Middle frontal gyrus (tissue), 1 donor: ENCODE data around the gene SHLD3.
A peak's percentile ranks its signal among the peaks of the same experiment; 100 is the strongest.
"Not testable (repeated sequence)": the region's sequence is repeated elsewhere in the genome, so short reads cannot be mapped to it uniquely, and the experiment has no call there.

Experiments used
- DNase-seq: peaks from one replicate; pipeline ENCODE4 v3.0.0-alpha.2; 2015; ENCODE audit warnings: low spot score; ENCODE audit errors: extremely low spot score

SHLD3 gene, protein sequence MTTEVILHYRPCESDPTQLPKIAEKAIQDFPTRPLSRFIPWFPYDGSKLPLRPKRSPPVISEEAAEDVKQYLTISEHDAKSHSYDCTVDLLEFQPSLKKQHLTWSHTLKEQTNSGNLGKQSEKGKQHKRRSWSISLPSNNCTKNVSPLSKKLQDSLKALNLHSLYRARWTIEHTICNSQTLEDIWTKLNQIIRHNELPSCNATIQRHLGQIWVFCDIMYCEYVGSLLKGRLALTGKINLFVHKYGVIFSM

DNA sequence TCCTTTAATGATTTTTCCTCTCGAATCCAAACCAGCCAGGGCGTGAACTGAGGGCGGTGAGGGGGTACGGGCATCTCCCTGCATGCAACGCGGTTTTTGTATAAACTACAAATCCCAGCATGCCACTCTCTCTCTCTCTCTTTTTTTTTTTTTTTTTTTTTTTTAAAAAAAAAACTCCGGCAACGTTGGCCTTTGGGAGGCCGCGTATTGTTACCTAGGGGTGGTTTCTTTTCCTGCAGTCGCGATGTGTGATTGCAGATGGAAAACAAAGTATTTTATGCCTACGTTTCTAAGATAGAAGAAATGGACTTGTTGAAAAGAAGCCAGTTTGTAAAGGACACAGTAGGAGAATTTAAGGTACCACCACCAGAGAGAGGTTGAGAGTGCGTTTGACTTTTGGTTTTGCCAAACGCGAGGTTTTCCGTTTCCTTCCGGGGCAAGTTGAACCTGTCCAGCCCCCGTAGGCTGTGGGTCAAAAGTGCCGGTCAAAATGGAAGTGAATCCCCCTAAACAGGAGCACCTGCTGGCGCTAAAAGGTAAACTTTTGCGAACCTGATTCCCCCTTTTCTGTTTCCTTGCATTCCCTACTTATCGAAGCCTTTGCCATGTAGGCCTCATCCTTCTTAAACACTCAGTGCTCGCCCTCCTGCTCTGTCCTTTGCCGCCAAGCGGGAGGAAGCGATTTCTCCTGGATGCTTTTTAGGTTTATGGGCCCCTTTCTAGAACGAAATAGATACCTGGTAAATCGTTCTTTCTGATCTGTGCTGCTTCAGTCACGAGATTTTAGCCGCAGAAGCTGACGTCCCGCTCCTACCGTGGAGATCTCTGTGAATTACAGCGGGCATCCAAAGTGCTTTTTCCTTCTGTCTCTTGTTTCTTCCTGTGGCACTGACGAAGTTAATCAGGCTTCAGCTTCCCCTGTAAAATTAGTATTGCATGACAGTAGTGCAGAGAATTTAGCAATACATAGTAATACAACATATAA, at the start of gene SHLD3, which contains the start of gene TRAPPC13:
SHLD3 (plus strand) TSS at position 457 of the 985 bp plus-strand sequence. CDS start 4,561 bp downstream, outside the sequence.
TRAPPC13 (plus strand) TSS at position 457 of the 985 bp plus-strand sequence; CDS start at position 491, 34 bp downstream.
- peak; percentile 81 for DNase-seq

DNA sequence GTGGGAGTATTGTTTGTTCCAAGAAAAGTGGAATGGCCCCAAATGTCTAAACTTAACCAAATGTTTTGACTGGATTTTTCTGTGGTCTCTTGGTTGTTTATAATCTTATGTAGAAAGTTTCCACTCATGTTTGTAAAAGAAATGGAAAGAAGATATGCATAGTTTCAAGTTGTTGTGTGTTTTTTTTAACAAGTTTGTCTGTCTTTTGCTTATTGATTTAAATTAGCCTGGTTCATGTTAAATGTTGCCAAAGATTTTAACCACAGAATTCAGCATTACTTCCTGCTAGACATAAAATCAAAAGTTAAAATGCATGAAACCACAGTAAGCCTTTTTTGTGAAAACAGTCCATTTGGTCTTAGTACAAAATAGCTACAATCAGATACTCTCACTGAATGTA, 47.7 kb upstream of the SHLD3 start:
- no peak for DNase-seq

DNA sequence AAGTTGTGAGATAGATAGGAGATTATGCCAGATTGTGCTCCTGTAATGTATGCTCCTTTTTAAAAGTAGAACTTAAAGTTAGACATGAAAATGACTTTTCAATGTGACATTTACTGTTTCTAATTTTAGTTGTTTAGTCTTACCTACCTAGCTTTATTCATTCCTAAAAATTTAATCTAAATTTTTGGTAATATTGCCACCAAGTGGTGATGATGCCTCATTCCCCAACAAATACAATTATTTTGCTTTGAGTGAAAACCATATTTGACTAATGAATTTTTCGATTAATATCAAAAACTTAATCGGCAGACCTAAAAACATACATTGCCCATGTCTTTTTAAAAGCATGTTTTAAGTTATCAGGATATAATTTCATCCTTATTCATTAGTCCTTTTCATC, 36.1 kb upstream of the SHLD3 start:
- no peak for DNase-seq

DNA sequence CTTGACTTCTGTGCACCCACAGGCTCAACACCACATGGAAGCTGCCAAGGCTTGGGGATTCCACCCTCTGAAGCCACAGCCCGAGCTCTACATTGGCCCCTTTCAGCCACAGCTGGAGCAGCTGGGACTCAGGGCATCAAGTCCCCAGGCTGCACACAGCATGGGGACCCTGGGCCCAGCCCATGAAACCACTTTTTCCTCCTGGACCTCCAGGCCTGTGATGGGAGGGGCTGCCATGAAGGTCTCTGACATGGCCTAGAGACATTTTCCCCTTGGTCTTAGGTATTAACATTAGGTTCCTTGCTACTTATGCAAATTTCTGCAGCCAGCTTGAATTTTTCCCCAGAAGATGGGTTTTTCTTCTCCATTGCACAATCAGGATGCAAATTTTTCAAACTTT, 23.1 kb upstream of the SHLD3 start:
- DNase-seq, result not testable (repeated sequence)

DNA sequence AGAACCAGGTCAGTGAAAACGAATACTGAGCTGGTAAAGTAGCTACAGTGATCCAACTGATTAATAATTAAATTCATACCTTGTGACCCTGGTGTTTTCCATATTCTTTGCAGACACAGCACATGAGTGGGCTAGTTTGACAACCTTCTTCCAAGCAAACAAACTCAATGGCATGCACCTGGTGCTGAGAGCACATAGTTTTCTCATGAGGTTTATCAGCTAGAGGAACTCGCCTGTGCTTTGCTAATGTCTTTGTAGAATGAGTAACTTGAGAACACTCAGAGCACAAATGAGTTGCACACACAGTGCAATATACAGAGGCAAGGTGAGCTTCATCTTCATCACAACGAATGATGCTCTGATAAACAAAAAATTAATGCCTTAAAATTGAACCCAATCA, 13.3 kb upstream of the SHLD3 start:
- DNase-seq, result no peak

DNA sequence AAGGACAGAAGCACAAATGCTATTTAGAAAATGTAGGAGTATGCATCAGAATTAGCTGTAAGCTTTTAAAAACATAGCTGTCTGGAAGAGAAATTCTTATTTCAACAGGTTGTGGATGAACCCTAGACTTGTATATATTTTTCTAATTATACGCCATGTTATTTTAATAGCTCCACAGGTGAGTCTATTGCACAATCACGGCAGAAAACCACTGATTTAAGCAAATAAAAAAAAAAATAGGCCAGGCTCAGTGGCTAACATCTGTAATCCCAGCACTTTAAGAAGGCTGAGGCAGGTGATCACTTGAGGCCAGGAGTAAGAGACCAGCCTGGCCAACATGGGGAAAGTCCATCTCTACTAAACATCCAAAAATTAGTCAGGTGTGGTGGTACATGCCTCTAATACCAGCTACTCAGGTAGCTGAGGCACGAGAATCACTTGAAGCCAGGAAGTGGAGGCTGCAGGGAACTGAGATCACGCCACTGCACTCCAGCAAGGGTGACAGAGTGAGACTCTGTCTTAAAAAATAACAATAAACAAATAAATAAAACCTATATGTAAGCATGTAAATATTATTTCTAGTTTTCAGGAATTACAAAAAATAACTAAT, 12.4 kb upstream of the SHLD3 start:
- no peak for DNase-seq

DNA sequence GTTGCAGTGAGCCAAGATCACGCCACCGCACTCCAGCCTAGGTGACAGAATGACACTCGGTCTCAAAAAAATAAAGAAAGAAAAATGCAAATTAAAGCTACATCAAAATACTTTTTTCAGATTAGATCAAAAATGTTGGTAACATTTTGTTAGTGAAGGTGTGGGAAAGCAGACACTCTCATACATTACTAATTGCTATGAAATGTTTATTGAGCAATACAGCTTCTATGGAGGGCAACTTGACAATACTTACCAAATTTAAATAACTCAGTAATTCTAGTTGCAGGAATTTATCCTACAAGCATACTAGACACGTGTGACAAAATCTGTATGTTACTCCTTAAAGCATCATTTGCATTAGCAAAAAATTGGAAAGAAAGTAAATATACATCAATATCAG, 4.8 kb upstream of the SHLD3 start:
- DNase-seq, result no peak

DNA sequence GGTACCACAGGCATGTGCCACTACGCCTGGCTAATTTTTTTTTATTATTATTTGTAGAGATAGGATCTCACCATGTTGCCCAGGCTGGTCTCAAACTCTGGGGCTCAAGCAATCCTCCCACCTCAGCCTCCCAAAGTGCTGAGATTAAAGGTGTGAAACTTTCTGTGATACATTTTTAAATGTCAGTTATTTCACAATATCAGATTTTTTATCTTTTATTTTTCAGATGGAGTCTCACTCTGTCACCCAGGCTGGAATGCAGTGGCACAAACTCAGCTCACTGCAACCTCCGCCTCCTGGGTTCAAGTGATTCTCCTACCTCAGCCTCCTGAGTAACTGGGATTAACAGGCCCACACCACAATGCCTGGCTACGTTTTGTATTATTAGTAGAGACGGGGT, 2.9 kb upstream of the SHLD3 start:
- not testable (repeated sequence) for DNase-seq

DNA sequence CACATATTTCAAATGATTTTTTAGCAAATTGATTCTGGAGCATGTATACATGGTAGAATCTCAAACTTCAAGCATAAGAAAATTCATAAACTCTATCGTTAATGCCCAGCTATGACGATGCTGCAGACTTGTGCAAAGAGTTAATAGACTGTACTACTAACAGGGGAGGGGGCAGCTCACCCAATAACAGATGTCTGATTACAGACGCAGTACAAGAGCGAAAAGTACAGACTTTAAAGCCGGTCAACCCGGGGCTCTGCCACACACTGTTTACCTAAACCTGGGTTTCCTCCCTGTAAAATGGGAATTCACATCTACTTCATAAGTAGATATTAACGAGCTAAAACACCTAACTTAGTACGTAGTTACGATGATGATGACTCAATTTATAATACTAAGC, 1.3 kb upstream of the SHLD3 start:
- no peak for DNase-seq

DNA sequence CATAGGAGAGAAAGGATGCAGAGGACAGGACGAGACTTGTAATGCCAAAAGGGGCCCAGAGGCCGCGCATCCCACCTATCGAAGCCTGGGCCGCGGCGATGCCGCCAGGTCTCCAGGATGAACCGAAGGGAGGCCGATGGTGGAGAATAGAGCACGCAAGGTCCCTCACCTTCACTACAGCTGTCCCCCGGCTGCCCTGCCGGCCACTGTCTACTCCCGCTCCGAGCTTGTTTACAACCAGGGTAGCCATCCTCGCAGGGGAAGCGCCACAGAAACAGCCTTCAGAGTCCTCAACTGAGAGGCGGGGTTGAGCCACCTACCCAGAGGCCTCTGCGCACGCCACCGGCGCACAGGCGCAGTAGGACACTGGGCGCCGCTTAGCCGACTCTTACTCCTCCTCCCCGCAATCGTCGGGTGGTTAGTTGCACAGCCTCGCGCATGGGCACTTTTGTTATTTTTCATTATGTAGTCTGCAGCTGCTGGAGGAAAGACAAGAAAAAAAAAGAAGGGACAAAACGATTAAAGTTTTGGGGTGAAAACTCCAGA, 729 bp upstream of the SHLD3 start, which contains the start of gene TRIM23:
TRIM23 (minus strand) TSS at position 309 of the 546 bp plus-strand sequence; CDS start at position 250, 59 bp downstream.
- peak; percentile 93 for DNase-seq

DNA sequence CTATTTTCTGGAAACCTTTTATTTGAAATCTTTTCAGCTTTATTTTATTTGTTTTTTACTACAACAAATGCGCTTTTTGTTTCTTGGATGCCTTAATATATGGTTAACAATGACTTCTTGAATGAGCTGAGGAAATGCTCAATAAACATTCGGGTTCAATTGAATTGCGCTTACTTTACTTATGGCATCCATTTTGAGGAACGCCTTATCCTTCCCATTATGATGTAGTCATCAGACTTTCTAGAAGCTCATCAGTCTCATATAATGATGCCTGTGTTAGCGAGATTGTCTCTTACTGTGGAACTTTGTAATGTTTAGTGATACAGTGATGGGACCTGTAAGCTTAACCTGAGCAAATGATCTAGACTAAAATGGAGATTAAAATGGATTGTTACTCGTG, 916 bp downstream of the SHLD3 start:
- DNase-seq, result no peak

DNA sequence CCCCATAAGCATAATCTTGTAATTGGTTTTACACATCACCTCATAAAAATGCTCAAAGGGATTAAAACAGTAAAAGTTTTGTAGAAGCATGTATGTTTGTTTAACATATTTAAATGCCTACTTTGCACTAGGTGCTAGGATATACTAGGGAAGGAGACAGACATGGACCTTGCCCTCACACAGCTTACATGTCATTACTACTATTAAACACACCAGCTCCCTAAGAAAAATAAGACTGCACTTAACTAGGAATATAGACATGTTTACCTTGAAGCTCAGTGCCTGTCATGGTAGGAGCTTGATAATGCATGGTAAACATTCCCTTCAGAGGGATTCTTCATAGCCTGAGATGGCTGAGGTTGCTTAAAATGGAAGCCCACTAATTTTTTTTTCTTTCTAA, 6.2 kb downstream of the SHLD3 start:
- DNase-seq, result no peak

DNA sequence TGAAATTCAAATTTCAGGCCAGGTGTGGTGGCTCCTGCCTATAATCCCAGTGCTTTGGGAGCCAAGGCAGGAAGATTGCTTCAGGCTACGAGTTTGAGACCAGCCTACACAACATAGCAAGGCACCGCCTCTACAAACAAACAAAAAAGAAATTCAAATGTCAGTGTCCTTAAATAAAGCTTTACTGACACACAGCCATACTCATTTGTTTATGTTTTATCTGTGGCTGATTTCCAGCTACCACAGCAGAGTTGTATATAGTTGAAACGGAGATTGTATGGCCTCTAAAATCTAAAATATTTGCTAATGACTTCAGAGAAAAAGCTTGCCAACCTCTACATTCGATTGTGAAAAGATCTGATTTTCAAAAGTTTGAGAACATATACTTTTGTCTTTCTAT, 15.4 kb downstream of the SHLD3 start:
- DNase-seq, result no peak

DNA sequence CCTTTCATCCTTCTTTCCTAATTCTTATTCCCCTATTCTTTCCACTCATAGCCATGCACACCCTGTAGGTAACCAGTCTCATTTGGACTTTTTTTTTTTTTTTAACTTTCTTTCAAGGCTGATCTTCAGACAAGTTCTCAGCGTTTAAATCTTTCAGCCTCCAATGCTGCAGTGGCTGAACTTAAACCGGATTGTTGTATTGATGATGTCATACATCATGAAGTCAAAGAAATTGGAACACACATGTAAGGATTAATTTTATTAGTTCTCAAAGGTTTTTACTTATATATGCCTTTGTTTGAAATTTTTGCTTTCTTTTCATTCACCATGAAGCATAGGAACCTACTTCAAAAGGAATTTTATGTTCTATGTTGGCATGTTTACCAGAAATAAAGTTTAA, 22.1 kb downstream of the SHLD3 start:
- DNase-seq, result no peak

DNA sequence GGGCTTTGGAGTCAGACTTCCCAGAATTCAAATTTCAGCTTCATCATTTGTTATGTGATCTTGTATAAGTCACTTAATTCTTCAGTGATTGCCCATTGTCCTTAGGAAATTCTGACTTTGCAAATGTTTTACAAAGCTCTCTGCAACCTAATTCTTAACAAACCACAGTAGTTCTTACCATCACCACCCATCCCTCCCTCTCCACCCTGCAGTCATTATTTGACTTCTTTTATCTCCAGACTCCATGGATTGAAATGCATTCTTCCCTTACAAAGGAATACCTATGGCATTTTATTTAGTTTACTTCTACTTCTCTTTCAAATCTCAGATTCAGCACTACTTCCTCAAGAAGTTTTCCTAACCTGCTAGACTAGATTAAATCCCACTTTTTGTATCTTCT, 23.1 kb downstream of the SHLD3 start:
- DNase-seq, result no peak

DNA sequence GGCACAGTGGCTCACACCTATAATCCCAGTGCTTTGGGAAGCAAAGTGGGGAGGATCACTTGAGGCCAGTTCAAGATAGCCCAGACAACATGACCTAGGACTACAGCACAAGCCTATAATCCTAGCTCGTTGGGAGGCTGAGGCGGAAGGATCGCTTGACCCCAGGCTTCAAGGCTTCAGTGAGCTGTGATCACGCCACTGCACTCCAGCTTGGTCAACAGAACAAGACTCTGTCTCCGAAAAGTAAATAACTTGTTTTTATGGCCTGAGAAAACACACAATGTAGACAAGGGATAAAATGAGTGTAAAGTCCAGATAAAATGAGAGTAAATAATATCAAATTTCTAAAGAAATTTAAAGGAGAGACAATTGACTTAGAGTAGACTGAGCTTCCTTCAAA, 26.3 kb downstream of the SHLD3 start:
- no peak for DNase-seq

DNA sequence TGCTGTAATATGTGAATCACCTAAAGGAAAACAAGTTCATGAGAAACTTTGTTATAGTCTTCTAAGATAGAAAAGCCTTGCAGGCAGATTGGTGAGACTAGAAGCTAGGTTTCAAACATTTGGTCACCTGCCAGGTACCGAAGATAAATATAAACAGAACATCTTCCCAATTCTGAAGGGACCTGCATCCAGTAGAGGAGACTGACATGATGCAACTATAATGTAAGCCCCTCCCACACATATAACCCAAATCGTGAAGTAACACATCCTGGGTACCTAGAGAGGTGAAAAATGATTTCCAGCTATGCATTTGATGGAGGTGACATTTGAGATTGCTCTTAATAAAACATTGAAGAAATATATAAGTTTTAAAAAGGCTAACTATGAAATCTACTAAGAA, 29.9 kb downstream of the SHLD3 start:
- no peak for DNase-seq

DNA sequence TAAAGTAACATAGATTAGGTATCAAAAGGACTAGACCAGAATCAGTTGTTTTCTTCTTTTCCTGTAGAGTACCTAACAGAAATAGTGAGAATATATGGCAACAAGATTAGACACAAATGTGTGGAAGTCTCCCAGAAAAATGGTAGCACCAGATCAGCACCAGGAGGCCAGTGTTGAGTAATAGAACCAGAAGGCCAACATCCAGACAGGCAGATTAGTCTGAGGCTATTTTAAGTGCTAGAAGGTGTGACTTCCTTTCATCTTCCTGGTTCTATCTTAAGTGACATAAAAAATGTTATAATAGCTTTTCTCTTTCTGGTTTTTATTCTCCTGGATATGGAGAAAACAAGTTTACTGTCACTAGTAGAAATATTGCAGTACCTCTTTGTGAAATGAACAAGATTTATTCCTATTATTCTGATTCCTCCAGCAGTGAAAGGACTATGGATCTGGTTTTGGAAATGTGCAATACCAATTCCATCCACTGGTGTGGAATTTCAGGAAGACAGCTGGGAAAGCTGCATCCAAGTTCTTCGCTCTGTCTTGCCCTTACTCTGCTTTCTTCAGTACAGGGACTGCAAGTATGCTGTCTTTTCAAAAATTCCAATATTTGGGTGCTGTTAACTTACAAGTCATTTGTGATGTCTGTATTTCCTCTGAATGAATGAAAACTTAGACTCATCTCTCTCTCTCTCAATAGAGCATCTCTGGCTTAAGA, 39.1 kb downstream of the SHLD3 start:
- no peak for DNase-seq

DNA sequence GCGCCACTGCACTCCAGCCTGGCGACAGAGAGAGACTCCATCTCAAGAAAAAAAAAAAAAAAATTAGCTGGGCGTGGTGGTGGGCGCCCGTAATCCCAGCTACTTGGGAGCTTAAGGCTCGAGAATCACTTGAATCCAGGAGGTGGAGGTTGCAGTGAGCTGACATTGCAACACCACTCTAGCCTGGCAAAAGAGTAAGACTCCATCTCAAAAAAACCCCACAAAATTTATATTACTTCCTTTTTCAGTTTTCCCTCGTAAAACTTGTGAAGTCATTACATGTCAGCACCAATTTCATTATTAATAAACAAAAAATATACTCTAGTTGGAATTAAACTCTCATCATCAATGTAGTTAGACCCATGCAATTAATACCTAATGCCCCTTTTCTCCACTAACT, 43.9 kb downstream of the SHLD3 start:
- no peak for DNase-seq

DNA sequence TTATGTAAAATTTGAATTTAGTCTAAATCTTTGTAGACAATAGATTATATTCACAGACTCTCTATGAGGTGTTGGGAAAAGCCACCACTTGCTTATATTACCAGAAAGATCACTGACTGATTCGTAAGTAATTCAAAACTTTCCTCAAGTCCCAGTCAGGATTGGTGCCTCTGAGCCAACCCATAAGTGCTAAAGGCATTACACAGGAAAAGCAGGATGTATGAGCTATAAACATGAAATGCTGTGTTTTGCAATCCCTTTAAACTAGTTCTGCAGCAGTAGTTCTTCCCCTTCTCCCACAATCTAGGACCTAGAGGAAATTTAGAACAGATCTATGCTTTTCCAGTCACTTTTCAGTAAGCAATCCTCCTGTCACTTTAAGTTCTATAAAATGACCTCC, 48.0 kb downstream of the SHLD3 start:
- DNase-seq, result no peak

DNA sequence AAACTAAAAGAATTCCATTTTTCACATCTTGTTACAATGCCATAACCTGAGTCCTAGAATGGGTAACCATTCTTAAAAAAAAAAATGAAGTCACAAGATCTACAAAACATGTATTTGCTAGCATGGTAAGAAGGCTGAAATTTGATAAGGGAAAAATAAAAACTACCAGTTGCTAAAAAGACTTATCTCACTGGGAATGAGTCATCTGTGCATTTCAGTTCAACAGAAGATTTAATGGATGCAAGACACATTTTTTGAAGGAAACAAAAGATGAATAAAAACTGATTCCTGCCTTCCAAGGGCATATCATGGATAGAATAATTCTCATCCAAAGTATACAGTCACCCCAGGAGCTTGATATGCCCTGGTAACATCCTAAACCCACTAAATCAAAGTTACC, 49.9 kb downstream of the SHLD3 start:
- no peak for DNase-seq
